HL-60 (cell line): ENCODE measurements around the gene TARDBP.

Source experiments
- CTCF ChIP-seq: IDR thresholded peaks from one replicate; pipeline ENCODE4 v1.5.1; 2011; ENCODE audit warnings: low read length, control low read depth, inconsistent platforms; ENCODE audit not compliant: insufficient read depth
- GABPA ChIP-seq: IDR thresholded peaks from 2 replicates; pipeline ENCODE4 v1.6.1; 2012; ENCODE audit warnings: low read depth
- POLR2AphosphoS5 ChIP-seq: IDR thresholded peaks from 2 replicates; pipeline ENCODE4 v1.6.1; 2012; ENCODE audit warnings: low read depth
- REST ChIP-seq: IDR thresholded peaks from 2 replicates; pipeline ENCODE4 v1.6.1; 2012; ENCODE audit warnings: low read depth; ENCODE audit not compliant: insufficient replicate concordance
- SPI1 ChIP-seq: IDR thresholded peaks from 2 replicates; pipeline ENCODE4 v1.6.1; 2012; ENCODE audit warnings: low read depth, mild to moderate bottlenecking, borderline replicate concordance

- TF ChIP-seq CTCF (no peak), REST (no peak), POLR2AphosphoS5 (no peak), SPI1 (no peak), GABPA (no peak)
Measured at GRCh38 chr1:11027316-11027715, 14.9 kb downstream of the TARDBP start.
